Retinal pigment epithelial cell (primary cell): Measurements from ENCODE around the gene RETSAT.

Source experiments
- DNase-seq: peaks from one replicate; pipeline ENCODE4 v3.0.0-alpha.2; 2010; ENCODE audit warnings: low read depth
- H3K4me3 ChIP-seq: 2 replicates; pipeline ENCODE4 v1.5.1; 2011; ENCODE audit warnings: mild to moderate bottlenecking, low read length, control low read depth, moderate library complexity
- CTCF ChIP-seq: conservative IDR thresholded peaks from 2 replicates; pipeline ENCODE4 v1.5.1; 2011; ENCODE audit warnings: low read depth, low read length, control low read depth, inconsistent platforms

The RETSAT gene

GRCh38 chr2:85398426-85399182, 44.3 kb upstream of the RETSAT start:
- H3K4me3 ChIP-seq = no peak overlapping the region
- DNase-seq = no peak
- TF ChIP-seq CTCF = no peak

DNA sequence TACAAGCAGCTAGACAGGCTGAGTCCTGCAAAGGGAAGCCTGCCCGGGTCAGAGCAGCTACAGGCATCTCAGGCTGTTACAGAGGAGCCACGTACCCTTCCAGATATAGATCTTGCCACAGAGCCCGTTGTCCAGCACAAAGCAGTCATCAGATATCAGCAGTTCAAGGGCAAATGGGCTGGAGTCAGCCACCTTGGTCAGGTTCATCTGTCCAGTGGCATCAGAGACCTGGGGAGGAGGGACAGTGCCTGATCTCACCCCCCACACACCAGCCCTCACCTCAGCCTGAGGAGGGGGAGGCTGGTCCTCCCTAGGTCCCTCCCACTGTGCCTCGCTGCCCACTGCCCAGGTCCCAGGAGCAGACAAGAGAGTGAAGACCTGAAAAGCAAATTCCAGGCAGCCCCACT, 43.6 kb upstream of the RETSAT start:
- no peak overlapping the region for H3K4me3 ChIP-seq
- no peak for TF ChIP-seq CTCF
- DNase-seq = no peak

GRCh38 chr2:85396531-85397470, 42.5 kb upstream of the RETSAT start:
- DNase-seq = no peak
- no peak overlapping the region for H3K4me3 ChIP-seq
- TF ChIP-seq CTCF = no peak

DNA sequence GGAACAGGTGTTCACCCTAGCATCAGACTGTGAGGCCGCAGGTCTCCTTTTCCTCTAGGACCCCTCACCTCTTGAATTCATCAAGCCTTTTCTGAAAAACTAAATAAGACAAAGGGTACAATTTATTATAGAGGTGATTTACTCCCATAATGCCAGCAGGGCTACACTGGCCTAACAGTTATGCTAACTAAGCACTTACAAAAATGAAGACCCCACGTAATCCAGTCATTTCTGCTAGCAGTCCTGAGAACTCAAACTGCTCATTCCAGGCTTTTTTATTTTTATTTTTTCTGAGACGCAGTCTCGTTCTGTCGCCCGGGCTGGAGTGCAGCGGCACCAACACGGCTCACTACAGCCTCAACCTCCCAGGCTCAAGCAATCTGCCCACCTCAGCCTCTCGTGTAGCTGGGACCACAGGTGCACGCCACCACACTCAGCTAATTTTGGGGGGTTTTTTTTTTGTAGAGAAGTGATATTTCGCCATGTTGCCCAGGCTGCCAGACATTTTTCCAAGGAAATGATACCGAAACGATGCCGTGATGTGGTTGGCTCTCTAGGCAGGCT, 41.7 kb upstream of the RETSAT start:
- DNase-seq = no peak
- no peak for TF ChIP-seq CTCF

GRCh38 chr2:85394976-85395375, 40.6 kb upstream of the RETSAT start:
- TF ChIP-seq CTCF = no peak
- no peak overlapping the region for H3K4me3 ChIP-seq
- DNase-seq = no peak

More for the DNA sequence above, 41.7 kb upstream of the RETSAT start:
- no peak overlapping the region for H3K4me3 ChIP-seq

DNA sequence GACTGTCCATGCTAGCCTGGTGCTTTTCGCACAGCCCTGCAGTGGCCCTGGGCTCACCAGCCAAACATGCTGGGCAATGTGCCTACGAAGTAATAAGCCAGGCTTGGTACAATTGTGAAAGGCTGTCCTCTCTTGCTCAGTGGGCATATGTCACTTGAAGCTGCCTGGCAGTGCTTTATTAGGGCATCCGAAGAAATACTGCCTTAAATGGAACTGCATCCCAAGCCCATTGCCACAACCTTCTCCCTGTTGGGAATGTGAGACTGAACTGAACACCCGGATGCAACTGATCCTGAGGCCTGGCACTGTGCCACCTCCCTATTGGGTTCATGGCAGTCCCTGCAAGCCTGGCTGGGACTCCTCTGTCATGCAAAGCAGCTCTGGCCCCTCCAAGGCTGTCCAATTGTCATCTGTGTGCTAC, 39.9 kb upstream of the RETSAT start:
- no peak for TF ChIP-seq CTCF
- DNase-seq = no peak
- no peak overlapping the region for H3K4me3 ChIP-seq
